ENCODE data around the gene MYO1D.

DNA sequence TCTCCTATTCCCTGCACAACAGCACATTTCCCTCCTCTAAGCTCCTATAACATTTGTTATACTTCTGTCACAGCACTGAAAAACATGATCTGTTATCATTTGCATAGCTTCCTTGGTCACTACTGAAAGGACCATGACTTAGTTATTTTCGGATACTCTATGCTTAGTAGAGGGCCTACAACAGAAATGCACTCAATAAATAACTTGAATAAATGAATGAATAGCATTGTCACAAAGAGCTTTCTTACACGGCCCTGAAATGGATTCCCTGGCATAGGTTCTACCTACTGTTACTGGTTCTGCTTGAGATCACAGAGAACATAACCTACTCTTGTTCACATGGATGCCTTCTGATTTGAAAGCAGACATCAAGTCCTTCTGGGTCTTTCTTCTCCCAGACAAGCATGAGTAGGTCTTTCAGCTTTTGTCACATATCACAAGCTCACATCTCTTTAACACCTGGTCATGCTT lies 41.6 kb downstream of the MYO1D start:
- TF ChIP-seq, protein P1, sequence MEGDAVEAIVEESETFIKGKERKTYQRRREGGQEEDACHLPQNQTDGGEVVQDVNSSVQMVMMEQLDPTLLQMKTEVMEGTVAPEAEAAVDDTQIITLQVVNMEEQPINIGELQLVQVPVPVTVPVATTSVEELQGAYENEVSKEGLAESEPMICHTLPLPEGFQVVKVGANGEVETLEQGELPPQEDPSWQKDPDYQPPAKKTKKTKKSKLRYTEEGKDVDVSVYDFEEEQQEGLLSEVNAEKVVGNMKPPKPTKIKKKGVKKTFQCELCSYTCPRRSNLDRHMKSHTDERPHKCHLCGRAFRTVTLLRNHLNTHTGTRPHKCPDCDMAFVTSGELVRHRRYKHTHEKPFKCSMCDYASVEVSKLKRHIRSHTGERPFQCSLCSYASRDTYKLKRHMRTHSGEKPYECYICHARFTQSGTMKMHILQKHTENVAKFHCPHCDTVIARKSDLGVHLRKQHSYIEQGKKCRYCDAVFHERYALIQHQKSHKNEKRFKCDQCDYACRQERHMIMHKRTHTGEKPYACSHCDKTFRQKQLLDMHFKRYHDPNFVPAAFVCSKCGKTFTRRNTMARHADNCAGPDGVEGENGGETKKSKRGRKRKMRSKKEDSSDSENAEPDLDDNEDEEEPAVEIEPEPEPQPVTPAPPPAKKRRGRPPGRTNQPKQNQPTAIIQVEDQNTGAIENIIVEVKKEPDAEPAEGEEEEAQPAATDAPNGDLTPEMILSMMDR (IDR thresholded peaks at IDR 0.05) = no peak
- no peak for TF ChIP-seq POLR2A (IDR thresholded peaks at IDR 0.05)
- TF ChIP-seq POLR2AphosphoS5 (IDR thresholded peaks at IDR 0.05) = no peak
- no peak for TF ChIP-seq EP300 (IDR thresholded peaks at IDR 0.05)
